WTC11 (cell line): ENCODE measurements around the gene POTEM.
"Not testable (repeated sequence)": the region's sequence is repeated elsewhere in the genome, so short reads cannot be mapped to it uniquely, and the experiment has no call there.

Source experiments
- ATF2 ChIP-seq: sonication (generic); formaldehyde crosslinking; IDR thresholded peaks from 2 replicates; pipeline ENCODE4 v1.8.1; 2022; ENCODE audit warnings: low read depth, missing genetic modification reagents, borderline replicate concordance
- ATF3 ChIP-seq: sonication (generic); formaldehyde crosslinking; conservative IDR thresholded peaks from 2 replicates; pipeline ENCODE4 v1.8.1; 2022; ENCODE audit warnings: mild to moderate bottlenecking, missing genetic modification reagents
- CTCF ChIP-seq: fragments of 200-600 bp; IDR thresholded peaks from 2 replicates; pipeline ENCODE4 v1.8.0; 2022; ENCODE audit warnings: antibody characterized with exemption
- FOXP1 ChIP-seq: sonication (generic); formaldehyde crosslinking; IDR thresholded peaks from 2 replicates; pipeline ENCODE4 v1.8.0; 2022; ENCODE audit warnings: missing genetic modification reagents, mild to moderate bottlenecking, moderate library complexity, borderline replicate concordance
- KAT7 ChIP-seq: sonication (generic); formaldehyde crosslinking; IDR thresholded peaks from 2 replicates; pipeline ENCODE4 v1.8.1; 2023; ENCODE audit warnings: missing genetic modification reagents, mild to moderate bottlenecking, borderline replicate concordance
- MAX ChIP-seq: sonication (generic); formaldehyde crosslinking; IDR thresholded peaks from 2 replicates; pipeline ENCODE4 v1.8.0; 2022; ENCODE audit warnings: mild to moderate bottlenecking, missing genetic modification reagents
- MLX ChIP-seq: sonication (generic); formaldehyde crosslinking; IDR thresholded peaks from 2 replicates; pipeline ENCODE4 v1.8.1; 2023; ENCODE audit warnings: mild to moderate bottlenecking, missing genetic modification reagents, moderate library complexity
- NR2C2 ChIP-seq: sonication (generic); formaldehyde crosslinking; IDR thresholded peaks from 2 replicates; pipeline ENCODE4 v1.8.0; 2022; ENCODE audit warnings: mild to moderate bottlenecking, missing genetic modification reagents
- PRRX2 ChIP-seq: fragments of 250-450 bp; sonication (Bioruptor Pico); IDR thresholded peaks from 2 replicates; pipeline ENCODE4 v1.8.0; 2021; ENCODE audit warnings: mild to moderate bottlenecking
- TEAD4 ChIP-seq: sonication (generic); formaldehyde crosslinking; IDR thresholded peaks from 2 replicates; pipeline ENCODE4 v1.8.0; 2022; ENCODE audit warnings: mild to moderate bottlenecking, missing genetic modification reagents
- ZNF512 ChIP-seq: sonication (generic); formaldehyde crosslinking; IDR thresholded peaks from 2 replicates; pipeline ENCODE4 v1.8.1; 2022; ENCODE audit warnings: missing genetic modification reagents, borderline replicate concordance

GRCh38 chr14:18964878-18965277 lies 2.4 kb upstream of the POTEM start:
- TF ChIP-seq NR2C2 (CRISPR knock-in tag); TEAD4 (CRISPR knock-in tag); ATF3 (CRISPR knock-in tag); CTCF; PRRX2; ATF2 (CRISPR knock-in tag); MAX (CRISPR knock-in tag); ZNF512 (CRISPR knock-in tag); FOXP1; KAT7 (CRISPR knock-in tag); MLX: not testable (repeated sequence)
